WTC11 (cell line): Measurements from ENCODE around the gene ZNF600. TPM values are rescaled to one million over a fixed set of nuclear protein-coding genes. Genes with fewer than 3 reads are reported as not detected.
"Not testable (repeated sequence)": the region's sequence is repeated elsewhere in the genome, so short reads cannot be mapped to it uniquely, and the experiment has no call there.

ENCODE experiments used
- ATAC-seq: fragments of 200-7000 bp; cut with Tn5 transposase; 2 replicates; pipeline ENCODE4 v1.10.0; 2021; ENCODE audit warnings: mild to moderate bottlenecking, moderate library complexity
- CTCF ChIA-PET: fragments of 300-600 bp; sonication (Branson Sonifier 250); formaldehyde crosslinking; loops from one replicate; lab custom pipeline; 2021; ENCODE audit warnings: antibody characterized with exemption; lab: Charles Lee
- POLR2A ChIA-PET: fragments of 350-600 bp; sonication (Branson Sonifier 250); formaldehyde crosslinking; loops from one replicate; lab custom pipeline; 2021; ENCODE audit warnings: antibody characterized with exemption; lab: Charles Lee
- DNase-seq: peaks from one replicate; pipeline ENCODE4 v3.0.0; 2021; ENCODE audit warnings: low spot score
- H3K27ac Mint-ChIP-seq: 2 replicates; pipeline ENCODE4 v1.8.0; 2021; ENCODE audit warnings: mixed read lengths
- H3K27me3 Mint-ChIP-seq: 2 replicates; pipeline ENCODE4 v1.8.0; 2021; ENCODE audit warnings: low read depth, mild to moderate bottlenecking, moderate library complexity, mixed read lengths
- H3K36me3 Mint-ChIP-seq: 2 replicates; pipeline ENCODE4 v1.8.0; 2021; ENCODE audit warnings: mixed read lengths
- H3K4me1 Mint-ChIP-seq: 2 replicates; pipeline ENCODE4 v1.8.0; 2022; ENCODE audit warnings: mixed read lengths
- H3K4me3 Mint-ChIP-seq: 2 replicates; pipeline ENCODE4 v1.8.0; 2021; ENCODE audit warnings: mild to moderate bottlenecking, moderate library complexity, mixed read lengths
- H3K9me3 Mint-ChIP-seq: 2 replicates; pipeline ENCODE4 v1.8.0; 2021; ENCODE audit warnings: mixed read lengths
- ATF3 ChIP-seq: sonication (generic); formaldehyde crosslinking; conservative IDR thresholded peaks from 2 replicates; pipeline ENCODE4 v1.8.1; 2022; ENCODE audit warnings: mild to moderate bottlenecking, missing genetic modification reagents
- ESRRA ChIP-seq: sonication (generic); formaldehyde crosslinking; IDR thresholded peaks from 2 replicates; pipeline ENCODE4 v1.8.1; 2022; ENCODE audit warnings: mild to moderate bottlenecking, missing genetic modification reagents, borderline replicate concordance
- FOXP1 ChIP-seq: sonication (generic); formaldehyde crosslinking; IDR thresholded peaks from 2 replicates; pipeline ENCODE4 v1.8.0; 2022; ENCODE audit warnings: missing genetic modification reagents, mild to moderate bottlenecking, moderate library complexity, borderline replicate concordance
- GRHL2 ChIP-seq: fragments of 250-450 bp; sonication (Bioruptor Pico); IDR thresholded peaks from 2 replicates; pipeline ENCODE4 v1.8.0; 2022; ENCODE audit warnings: mild to moderate bottlenecking, moderate library complexity; ENCODE audit not compliant: insufficient replicate concordance, severe bottlenecking
- MXD4 ChIP-seq: fragments of 250-450 bp; sonication (Bioruptor Pico); IDR thresholded peaks from 2 replicates; pipeline ENCODE4 v1.8.0; 2021; ENCODE audit warnings: mild to moderate bottlenecking, moderate library complexity, borderline replicate concordance
- MYBL2 ChIP-seq: sonication (generic); formaldehyde crosslinking; IDR thresholded peaks from 2 replicates; pipeline ENCODE4 v1.8.1; 2023; ENCODE audit warnings: mild to moderate bottlenecking, moderate library complexity, missing genetic modification reagents
- NFE2L1 ChIP-seq: sonication (generic); formaldehyde crosslinking; IDR thresholded peaks from 2 replicates; pipeline ENCODE4 v1.8.1; 2023; ENCODE audit warnings: missing genetic modification reagents
- PRRX2 ChIP-seq: fragments of 250-450 bp; sonication (Bioruptor Pico); IDR thresholded peaks from 2 replicates; pipeline ENCODE4 v1.8.0; 2021; ENCODE audit warnings: mild to moderate bottlenecking
- SMAD3 ChIP-seq: sonication (generic); formaldehyde crosslinking; IDR thresholded peaks from 2 replicates; pipeline ENCODE4 v1.8.0; 2022; ENCODE audit warnings: missing genetic modification reagents, mild to moderate bottlenecking, borderline replicate concordance
- SP1 ChIP-seq: sonication (generic); formaldehyde crosslinking; conservative IDR thresholded peaks from 2 replicates; pipeline ENCODE4 v1.8.1; 2022; ENCODE audit warnings: missing genetic modification reagents
- ZNF219 ChIP-seq: sonication (generic); formaldehyde crosslinking; IDR thresholded peaks from 2 replicates; pipeline ENCODE4 v1.8.0; 2023; ENCODE audit warnings: missing genetic modification reagents, mild to moderate bottlenecking, borderline replicate concordance
- ZNF232 ChIP-seq: sonication (generic); formaldehyde crosslinking; IDR thresholded peaks from 2 replicates; pipeline ENCODE4 v1.8.0; 2022; ENCODE audit warnings: mild to moderate bottlenecking, missing genetic modification reagents
- ZNF263 ChIP-seq: sonication (generic); formaldehyde crosslinking; IDR thresholded peaks from 2 replicates; pipeline ENCODE4 v1.8.1; 2022; ENCODE audit warnings: low read depth, mild to moderate bottlenecking, moderate library complexity, missing genetic modification reagents
- ZNF423 ChIP-seq: fragments of 250-450 bp; sonication (Bioruptor Pico); IDR thresholded peaks from 2 replicates; pipeline ENCODE4 v2.1.2; 2022; ENCODE audit warnings: mild to moderate bottlenecking, moderate library complexity
- ZNF671 ChIP-seq: fragments of 250-450 bp; sonication (Bioruptor Pico); IDR thresholded peaks from 2 replicates; pipeline ENCODE4 v1.8.0; 2021; ENCODE audit warnings: mild to moderate bottlenecking
- total RNA-seq: library from RNA; stranded (reverse); gene quantifications from 3 replicates; pipeline ENCODE4 v1.2.3, GENCODE V29; 2021
- TF ChIP-seq, protein P1 (sequence below): fragments of 200-600 bp; IDR thresholded peaks from 2 replicates; pipeline ENCODE4 v1.8.0; 2022; ENCODE audit warnings: antibody characterized with exemption
- TF ChIP-seq, protein P2 (sequence below): sonication (generic); formaldehyde crosslinking; IDR thresholded peaks from 2 replicates; pipeline ENCODE4 v1.8.1; 2023; ENCODE audit warnings: mild to moderate bottlenecking, missing genetic modification reagents, borderline replicate concordance
- TF ChIP-seq, protein P3 (sequence below): sonication (generic); formaldehyde crosslinking; IDR thresholded peaks from 2 replicates; pipeline ENCODE4 v1.8.0; 2022; ENCODE audit warnings: mild to moderate bottlenecking, missing genetic modification reagents
- TF ChIP-seq, protein P4 (sequence below): fragments of 250-450 bp; sonication (Bioruptor Pico); IDR thresholded peaks from 2 replicates; pipeline ENCODE4 v1.9.0; 2021; ENCODE audit warnings: mild to moderate bottlenecking, borderline replicate concordance
- TF ChIP-seq, protein P5 (sequence below): fragments of 250-450 bp; sonication (Bioruptor Pico); IDR thresholded peaks from 2 replicates; pipeline ENCODE4 v1.9.0; 2021; ENCODE audit warnings: moderate library complexity, mild to moderate bottlenecking, inconsistent platforms, borderline replicate concordance

Gene ZNF600
- total RNA-seq, 1 experiment from 2014 or later, result 13.2 TPM

GRCh38 chr19:52722062-52723003, 64.3 kb downstream of the ZNF600 start:
- no peak for ATAC-seq
- no peak overlapping the region for H3K27ac Mint-ChIP-seq

DNA sequence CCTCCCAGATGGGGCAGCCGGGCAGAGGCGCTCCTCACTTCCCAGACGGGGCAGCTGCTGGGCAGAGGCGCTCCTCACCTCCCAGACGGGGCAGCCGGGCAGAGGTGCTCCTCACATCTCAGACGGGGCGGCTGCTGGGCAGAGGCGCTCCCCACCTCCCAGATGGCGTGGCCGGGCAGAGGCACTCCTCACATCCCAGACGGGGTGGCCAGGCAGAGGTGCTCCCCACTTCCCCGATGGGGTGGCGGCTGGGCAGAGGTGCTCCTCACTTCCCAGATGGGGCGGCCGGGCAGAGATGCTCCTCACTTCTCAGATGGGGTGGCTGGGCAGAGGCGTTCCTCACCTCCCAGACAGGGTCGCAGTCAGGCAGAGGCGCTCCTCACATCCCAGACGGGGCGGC, 66.0 kb downstream of the ZNF600 start:
- ATAC-seq, CTCF ChIA-PET, DNase-seq, H3K27ac Mint-ChIP-seq, POLR2A ChIA-PET, H3K4me3 Mint-ChIP-seq: not testable (repeated sequence)
- Mint-ChIP-seq H3K4me1 (peaks cover 32% of the 10 kb centered on the region), H3K9me3 (peaks cover 23% of the 10 kb centered on the region), H3K27me3 (peaks cover 46% of the 10 kb centered on the region), H3K36me3 (peaks cover 63% of the 10 kb centered on the region)

More at GRCh38 chr19:52722062-52723003, 64.3 kb downstream of the ZNF600 start:
- Mint-ChIP-seq H3K27me3 (peaks cover 28% of the 10 kb centered on the region), H3K9me3 (peaks cover 23% of the 10 kb centered on the region), H3K36me3 (peaks cover 64% of the 10 kb centered on the region), H3K4me1 (peaks cover 14% of the 10 kb centered on the region), H3K4me3 (no peak overlapping the region)
- no peak for DNase-seq
- ChIA-PET CTCF (no interaction called here), POLR2A (no interaction called here)
- TF ChIP-seq MYBL2 (CRISPR knock-in tag) (no peak), PRRX2 (CRISPR knock-in tag) (no peak), ZNF219 (CRISPR knock-in tag) (no peak), ZNF263 (CRISPR knock-in tag) (no peak), SMAD3 (CRISPR knock-in tag) (no peak), ZNF671 (no peak), NFE2L1 (CRISPR knock-in tag) (no peak), ATF3 (CRISPR knock-in tag) (no peak), ESRRA (CRISPR knock-in tag) (no peak), SP1 (CRISPR knock-in tag) (no peak), ZNF423 (no peak), MXD4 (no peak), FOXP1 (CRISPR knock-in tag) (no peak), GRHL2 (CRISPR knock-in tag) (no peak), ZNF232 (CRISPR knock-in tag) (no peak)
- TF ChIP-seq, protein P1, sequence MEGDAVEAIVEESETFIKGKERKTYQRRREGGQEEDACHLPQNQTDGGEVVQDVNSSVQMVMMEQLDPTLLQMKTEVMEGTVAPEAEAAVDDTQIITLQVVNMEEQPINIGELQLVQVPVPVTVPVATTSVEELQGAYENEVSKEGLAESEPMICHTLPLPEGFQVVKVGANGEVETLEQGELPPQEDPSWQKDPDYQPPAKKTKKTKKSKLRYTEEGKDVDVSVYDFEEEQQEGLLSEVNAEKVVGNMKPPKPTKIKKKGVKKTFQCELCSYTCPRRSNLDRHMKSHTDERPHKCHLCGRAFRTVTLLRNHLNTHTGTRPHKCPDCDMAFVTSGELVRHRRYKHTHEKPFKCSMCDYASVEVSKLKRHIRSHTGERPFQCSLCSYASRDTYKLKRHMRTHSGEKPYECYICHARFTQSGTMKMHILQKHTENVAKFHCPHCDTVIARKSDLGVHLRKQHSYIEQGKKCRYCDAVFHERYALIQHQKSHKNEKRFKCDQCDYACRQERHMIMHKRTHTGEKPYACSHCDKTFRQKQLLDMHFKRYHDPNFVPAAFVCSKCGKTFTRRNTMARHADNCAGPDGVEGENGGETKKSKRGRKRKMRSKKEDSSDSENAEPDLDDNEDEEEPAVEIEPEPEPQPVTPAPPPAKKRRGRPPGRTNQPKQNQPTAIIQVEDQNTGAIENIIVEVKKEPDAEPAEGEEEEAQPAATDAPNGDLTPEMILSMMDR, result no peak
- TF ChIP-seq, protein P2, sequence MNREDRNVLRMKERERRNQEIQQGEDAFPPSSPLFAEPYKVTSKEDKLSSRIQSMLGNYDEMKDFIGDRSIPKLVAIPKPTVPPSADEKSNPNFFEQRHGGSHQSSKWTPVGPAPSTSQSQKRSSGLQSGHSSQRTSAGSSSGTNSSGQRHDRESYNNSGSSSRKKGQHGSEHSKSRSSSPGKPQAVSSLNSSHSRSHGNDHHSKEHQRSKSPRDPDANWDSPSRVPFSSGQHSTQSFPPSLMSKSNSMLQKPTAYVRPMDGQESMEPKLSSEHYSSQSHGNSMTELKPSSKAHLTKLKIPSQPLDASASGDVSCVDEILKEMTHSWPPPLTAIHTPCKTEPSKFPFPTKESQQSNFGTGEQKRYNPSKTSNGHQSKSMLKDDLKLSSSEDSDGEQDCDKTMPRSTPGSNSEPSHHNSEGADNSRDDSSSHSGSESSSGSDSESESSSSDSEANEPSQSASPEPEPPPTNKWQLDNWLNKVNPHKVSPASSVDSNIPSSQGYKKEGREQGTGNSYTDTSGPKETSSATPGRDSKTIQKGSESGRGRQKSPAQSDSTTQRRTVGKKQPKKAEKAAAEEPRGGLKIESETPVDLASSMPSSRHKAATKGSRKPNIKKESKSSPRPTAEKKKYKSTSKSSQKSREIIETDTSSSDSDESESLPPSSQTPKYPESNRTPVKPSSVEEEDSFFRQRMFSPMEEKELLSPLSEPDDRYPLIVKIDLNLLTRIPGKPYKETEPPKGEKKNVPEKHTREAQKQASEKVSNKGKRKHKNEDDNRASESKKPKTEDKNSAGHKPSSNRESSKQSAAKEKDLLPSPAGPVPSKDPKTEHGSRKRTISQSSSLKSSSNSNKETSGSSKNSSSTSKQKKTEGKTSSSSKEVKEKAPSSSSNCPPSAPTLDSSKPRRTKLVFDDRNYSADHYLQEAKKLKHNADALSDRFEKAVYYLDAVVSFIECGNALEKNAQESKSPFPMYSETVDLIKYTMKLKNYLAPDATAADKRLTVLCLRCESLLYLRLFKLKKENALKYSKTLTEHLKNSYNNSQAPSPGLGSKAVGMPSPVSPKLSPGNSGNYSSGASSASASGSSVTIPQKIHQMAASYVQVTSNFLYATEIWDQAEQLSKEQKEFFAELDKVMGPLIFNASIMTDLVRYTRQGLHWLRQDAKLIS (CRISPR knock-in tag), result no peak
- TF ChIP-seq, protein P3, sequence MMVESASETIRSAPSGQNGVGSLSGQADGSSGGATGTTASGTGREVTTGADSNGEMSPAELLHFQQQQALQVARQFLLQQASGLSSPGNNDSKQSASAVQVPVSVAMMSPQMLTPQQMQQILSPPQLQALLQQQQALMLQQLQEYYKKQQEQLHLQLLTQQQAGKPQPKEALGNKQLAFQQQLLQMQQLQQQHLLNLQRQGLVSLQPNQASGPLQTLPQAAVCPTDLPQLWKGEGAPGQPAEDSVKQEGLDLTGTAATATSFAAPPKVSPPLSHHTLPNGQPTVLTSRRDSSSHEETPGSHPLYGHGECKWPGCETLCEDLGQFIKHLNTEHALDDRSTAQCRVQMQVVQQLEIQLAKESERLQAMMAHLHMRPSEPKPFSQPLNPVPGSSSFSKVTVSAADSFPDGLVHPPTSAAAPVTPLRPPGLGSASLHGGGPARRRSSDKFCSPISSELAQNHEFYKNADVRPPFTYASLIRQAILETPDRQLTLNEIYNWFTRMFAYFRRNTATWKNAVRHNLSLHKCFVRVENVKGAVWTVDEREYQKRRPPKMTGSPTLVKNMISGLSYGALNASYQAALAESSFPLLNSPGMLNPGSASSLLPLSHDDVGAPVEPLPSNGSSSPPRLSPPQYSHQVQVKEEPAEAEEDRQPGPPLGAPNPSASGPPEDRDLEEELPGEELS (CRISPR knock-in tag), result no peak
- TF ChIP-seq, protein P4, sequence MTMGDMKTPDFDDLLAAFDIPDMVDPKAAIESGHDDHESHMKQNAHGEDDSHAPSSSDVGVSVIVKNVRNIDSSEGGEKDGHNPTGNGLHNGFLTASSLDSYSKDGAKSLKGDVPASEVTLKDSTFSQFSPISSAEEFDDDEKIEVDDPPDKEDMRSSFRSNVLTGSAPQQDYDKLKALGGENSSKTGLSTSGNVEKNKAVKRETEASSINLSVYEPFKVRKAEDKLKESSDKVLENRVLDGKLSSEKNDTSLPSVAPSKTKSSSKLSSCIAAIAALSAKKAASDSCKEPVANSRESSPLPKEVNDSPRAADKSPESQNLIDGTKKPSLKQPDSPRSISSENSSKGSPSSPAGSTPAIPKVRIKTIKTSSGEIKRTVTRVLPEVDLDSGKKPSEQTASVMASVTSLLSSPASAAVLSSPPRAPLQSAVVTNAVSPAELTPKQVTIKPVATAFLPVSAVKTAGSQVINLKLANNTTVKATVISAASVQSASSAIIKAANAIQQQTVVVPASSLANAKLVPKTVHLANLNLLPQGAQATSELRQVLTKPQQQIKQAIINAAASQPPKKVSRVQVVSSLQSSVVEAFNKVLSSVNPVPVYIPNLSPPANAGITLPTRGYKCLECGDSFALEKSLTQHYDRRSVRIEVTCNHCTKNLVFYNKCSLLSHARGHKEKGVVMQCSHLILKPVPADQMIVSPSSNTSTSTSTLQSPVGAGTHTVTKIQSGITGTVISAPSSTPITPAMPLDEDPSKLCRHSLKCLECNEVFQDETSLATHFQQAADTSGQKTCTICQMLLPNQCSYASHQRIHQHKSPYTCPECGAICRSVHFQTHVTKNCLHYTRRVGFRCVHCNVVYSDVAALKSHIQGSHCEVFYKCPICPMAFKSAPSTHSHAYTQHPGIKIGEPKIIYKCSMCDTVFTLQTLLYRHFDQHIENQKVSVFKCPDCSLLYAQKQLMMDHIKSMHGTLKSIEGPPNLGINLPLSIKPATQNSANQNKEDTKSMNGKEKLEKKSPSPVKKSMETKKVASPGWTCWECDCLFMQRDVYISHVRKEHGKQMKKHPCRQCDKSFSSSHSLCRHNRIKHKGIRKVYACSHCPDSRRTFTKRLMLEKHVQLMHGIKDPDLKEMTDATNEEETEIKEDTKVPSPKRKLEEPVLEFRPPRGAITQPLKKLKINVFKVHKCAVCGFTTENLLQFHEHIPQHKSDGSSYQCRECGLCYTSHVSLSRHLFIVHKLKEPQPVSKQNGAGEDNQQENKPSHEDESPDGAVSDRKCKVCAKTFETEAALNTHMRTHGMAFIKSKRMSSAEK (CRISPR knock-in tag), result no peak
- TF ChIP-seq, protein P5, sequence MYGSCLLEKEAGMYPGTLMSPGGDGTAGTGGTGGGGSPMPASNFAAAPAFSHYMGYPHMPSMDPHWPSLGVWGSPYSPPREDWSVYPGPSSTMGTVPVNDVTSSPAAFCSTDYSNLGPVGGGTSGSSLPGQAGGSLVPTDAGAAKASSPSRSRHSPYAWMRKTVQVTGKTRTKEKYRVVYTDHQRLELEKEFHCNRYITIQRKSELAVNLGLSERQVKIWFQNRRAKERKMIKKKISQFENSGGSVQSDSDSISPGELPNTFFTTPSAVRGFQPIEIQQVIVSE (CRISPR knock-in tag), result no peak
